ENCODE measurements around the gene SFRP2. TPM values are rescaled to one million over a fixed set of nuclear protein-coding genes. Genes with fewer than 3 reads are reported as not detected.
A peak's percentile ranks its signal among the peaks of the same experiment; 100 is the strongest.

The SFRP2 gene
- total RNA-seq, 1 donor from 2014 or later: not detected

DNA sequence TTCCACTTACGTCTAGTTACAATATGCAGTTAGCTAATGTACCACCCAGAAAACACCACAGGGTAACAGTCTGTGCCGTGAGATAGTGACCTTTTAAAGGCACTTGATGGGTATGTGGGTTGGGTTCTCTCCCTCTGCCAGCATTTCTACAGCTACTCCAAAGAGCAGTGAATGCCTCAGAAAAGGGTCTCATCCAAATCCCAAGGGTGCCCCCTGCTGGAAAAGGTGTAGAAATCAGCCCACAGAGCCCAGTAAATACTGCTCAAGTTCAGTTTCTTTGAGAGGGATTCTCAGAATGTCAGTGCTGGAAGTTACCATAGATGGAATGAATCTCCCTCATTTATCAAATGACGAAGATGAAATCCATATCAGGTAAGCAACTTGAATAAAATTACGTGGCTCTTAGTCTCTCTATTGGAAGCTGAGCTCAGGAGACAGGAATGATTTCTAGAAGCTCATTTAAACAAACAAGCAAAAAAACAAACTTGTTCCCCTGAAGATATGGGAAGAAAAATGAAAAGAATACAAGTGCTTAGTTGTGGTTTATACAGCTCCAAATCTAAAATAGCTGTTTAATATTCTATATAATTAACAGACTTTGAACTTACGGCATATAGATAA lies 38.6 kb downstream of the SFRP2 start:
- no peak overlapping the region for H3K4me3 ChIP-seq (ENCODE audit: low read depth, low read length)
- peak; percentile 41 for DNase-seq (ENCODE audit: low read depth)
- TF ChIP-seq, protein P1, sequence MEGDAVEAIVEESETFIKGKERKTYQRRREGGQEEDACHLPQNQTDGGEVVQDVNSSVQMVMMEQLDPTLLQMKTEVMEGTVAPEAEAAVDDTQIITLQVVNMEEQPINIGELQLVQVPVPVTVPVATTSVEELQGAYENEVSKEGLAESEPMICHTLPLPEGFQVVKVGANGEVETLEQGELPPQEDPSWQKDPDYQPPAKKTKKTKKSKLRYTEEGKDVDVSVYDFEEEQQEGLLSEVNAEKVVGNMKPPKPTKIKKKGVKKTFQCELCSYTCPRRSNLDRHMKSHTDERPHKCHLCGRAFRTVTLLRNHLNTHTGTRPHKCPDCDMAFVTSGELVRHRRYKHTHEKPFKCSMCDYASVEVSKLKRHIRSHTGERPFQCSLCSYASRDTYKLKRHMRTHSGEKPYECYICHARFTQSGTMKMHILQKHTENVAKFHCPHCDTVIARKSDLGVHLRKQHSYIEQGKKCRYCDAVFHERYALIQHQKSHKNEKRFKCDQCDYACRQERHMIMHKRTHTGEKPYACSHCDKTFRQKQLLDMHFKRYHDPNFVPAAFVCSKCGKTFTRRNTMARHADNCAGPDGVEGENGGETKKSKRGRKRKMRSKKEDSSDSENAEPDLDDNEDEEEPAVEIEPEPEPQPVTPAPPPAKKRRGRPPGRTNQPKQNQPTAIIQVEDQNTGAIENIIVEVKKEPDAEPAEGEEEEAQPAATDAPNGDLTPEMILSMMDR (conservative IDR thresholded peaks at IDR 0.05; ENCODE audit: low read depth, low read length): peak; percentile 92

DNA sequence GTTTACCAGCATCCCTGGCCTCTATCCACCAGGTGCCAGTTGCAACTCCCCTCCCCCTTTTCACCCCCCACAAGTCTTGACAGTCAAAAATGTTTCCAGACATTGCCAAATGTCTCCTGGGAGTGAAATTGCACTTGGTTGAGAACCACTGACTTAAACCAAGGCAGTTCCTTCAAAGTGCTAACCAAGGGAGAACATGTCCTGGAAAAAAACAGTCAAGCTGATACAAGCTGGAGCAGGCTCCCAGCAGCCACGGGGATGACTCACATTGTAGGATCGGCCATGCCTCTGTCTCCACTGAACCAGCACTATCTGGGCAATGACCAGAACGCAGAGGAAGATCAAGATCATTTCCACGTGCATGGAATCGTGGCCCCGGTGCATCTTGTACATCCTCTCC lies 40.5 kb downstream of the SFRP2 start:
- DNase-seq (ENCODE audit: low read depth): no peak
- TF ChIP-seq, protein P1 (conservative IDR thresholded peaks at IDR 0.05; ENCODE audit: low read depth, low read length): no peak
- no peak overlapping the region for H3K4me3 ChIP-seq (ENCODE audit: low read depth, low read length)

DNA sequence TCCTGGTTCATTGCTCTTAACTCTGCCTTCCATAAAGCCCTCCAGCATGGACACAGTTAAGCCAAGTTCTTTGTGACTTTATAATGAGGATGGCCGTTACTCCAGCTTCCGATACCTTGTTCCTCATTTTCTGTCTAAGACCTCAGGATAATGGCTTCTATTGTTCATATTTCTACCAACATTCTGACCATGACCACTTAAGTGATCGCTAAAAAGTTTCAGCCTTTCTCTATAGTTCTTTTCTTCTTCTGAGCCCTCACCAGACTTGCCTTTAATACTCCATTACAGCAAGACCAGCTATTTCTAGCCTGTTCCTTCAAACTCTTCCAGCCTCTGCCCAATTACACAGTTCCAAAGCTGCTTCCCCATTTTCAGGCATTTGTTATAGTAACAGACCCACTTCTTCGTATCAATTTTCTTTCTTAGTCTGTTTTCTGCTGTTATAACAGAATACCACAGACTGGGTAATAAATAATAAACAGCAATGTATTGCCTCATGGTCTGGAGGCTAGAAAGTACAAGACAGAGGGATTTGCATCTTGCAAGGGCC lies 41.4 kb downstream of the SFRP2 start:
- no peak for DNase-seq (ENCODE audit: low read depth)

DNA sequence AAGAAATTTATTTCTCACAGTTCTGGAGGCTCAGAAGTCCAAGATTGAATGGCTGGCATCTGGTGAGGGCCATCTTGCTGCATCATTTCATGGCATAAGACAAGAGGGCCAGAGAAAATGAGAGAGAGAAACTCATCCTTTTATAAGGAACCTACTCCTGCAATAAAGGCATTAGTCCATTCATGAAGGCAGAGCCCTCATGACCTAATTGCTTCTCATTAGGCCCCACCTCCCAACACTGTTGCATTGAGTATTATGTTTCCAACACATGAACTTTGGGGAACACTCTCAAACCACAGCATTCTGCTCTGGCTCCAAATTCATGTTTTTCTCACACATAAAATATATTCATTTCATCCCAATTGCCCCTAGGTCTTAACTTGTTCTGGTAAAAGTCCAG lies 43.2 kb downstream of the SFRP2 start:
- no peak for DNase-seq (ENCODE audit: low read depth)
- TF ChIP-seq, protein P1 (conservative IDR thresholded peaks at IDR 0.05; ENCODE audit: low read depth, low read length): no peak
- H3K4me3 ChIP-seq (ENCODE audit: low read depth, low read length): no peak overlapping the region

More for the DNA sequence above, 41.4 kb downstream of the SFRP2 start:
- H3K4me3 ChIP-seq (ENCODE audit: low read depth, low read length): no peak overlapping the region
- TF ChIP-seq, protein P1 (conservative IDR thresholded peaks at IDR 0.05; ENCODE audit: low read depth, low read length): no peak

DNA sequence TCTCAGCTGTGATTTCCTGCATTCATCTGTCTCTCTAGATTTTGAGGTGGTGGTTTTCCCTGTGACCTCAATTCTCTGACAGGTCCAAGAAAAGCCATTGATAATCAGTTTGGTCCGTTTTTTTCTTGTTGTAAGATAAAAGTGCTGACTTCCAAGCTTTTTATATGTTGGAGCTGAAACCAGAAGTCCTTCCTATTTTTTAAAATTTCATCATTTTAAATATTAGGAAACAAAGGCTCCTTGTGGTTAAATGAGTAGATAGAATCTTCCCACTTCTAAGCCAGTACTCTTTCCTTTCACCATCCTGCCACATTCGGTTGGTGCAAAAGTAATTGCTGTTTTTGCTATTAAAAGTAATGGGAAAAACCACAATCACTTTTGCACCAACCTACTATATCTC lies 47.3 kb downstream of the SFRP2 start:
- H3K4me3 ChIP-seq (ENCODE audit: low read depth, low read length): no peak overlapping the region
- DNase-seq (ENCODE audit: low read depth): no peak
- TF ChIP-seq, protein P1 (conservative IDR thresholded peaks at IDR 0.05; ENCODE audit: low read depth, low read length): no peak

DNA sequence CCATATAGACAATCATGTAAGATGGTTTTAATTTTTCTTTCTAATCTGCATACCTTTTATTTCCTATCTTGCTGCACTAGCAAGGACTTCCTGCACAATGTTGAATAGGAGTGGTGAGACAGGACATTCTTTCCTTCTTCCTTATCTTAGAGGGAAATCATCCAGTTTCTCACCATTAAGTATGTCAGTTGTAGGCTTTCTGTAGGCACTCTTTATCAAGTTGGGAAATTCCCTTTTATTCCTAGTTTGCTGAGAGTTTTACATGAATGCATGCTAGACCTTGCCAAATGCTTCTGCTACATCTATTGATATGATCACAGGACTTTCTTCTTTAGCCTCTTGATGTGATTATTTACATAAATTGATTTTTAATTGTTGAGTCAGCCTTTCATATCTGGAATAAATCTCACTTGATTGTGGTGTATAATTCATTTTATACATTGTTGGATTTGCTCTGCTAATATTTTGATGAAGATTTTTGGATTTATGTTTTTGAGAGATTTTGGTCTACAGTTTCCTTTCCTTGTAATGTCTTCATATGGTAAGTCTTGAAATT lies 52.9 kb downstream of the SFRP2 start:
- TF ChIP-seq, protein P1 (conservative IDR thresholded peaks at IDR 0.05; ENCODE audit: low read depth, low read length): no peak
- H3K4me3 ChIP-seq (ENCODE audit: low read depth, low read length): no peak overlapping the region
- no peak for DNase-seq (ENCODE audit: low read depth)
